Hepatocyte (in vitro differentiated cells): ENCODE measurements around the gene GPR15.

Source experiments
- EZH2 ChIP-seq: fragments of 200-600 bp; sonication (generic); IDR thresholded peaks from 2 replicates; pipeline ENCODE4 v1.6.1; 2016; ENCODE audit warnings: antibody characterized with exemption, mild to moderate bottlenecking, borderline replicate concordance
- TF ChIP-seq, protein P1 (sequence below): fragments of 200-600 bp; sonication (generic); IDR thresholded peaks from 2 replicates; pipeline ENCODE4 v1.5.1; 2016; ENCODE audit warnings: antibody characterized with exemption, mild to moderate bottlenecking; ENCODE audit not compliant: poor library complexity

DNA sequence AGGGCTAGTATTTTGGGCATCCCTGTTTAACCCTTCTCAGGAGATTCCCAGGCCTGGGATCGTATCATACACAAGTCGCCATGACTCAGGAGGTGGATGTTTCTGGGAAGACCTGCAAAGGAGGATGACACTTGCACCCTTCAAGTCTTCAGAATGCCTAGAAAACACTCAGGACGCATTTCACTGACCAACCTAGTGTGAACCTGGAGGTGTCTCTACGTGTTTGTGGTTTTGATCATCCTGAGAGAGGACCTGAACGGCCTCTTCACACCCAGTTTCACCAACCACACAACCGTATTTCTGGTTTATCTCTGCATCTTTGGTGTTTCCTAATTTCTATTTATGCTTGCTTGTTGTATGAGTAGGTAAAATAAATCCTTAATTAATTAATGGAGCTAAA lies 6.3 kb upstream of the GPR15 start:
- TF ChIP-seq, protein P1, sequence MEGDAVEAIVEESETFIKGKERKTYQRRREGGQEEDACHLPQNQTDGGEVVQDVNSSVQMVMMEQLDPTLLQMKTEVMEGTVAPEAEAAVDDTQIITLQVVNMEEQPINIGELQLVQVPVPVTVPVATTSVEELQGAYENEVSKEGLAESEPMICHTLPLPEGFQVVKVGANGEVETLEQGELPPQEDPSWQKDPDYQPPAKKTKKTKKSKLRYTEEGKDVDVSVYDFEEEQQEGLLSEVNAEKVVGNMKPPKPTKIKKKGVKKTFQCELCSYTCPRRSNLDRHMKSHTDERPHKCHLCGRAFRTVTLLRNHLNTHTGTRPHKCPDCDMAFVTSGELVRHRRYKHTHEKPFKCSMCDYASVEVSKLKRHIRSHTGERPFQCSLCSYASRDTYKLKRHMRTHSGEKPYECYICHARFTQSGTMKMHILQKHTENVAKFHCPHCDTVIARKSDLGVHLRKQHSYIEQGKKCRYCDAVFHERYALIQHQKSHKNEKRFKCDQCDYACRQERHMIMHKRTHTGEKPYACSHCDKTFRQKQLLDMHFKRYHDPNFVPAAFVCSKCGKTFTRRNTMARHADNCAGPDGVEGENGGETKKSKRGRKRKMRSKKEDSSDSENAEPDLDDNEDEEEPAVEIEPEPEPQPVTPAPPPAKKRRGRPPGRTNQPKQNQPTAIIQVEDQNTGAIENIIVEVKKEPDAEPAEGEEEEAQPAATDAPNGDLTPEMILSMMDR: no peak
- TF ChIP-seq EZH2: no peak
